ENCODE measurements around the gene FAM32A. TPM values are rescaled to one million over a fixed set of nuclear protein-coding genes. Genes with fewer than 3 reads are reported as not detected.

The FAM32A gene
- total and polyA plus RNA-seq, 2 of the 8 experiments (the other 6 are each of a cell fraction or from before 2014, with no cell fraction given), result 75.6 to 105 TPM

Small RNAs within 50 kb of the gene (small RNA-seq; reads per million reads assigned to genes)
- not detected for gene RF00017 (ENCODE audit: insufficient read depth)

Other genes with a start within 250 kb of the FAM32A start
- not detected in 2 replicates for gene OR10H4, start 236.4 kb upstream of the FAM32A start, total RNA-seq (2021; fragmentation: NEBNext Ultra II Directional; extraction: Animal tissue kit (Norgen Biotek cat#: 25700))
- not detected in 2 replicates for gene OR10H4, start 236.4 kb upstream of the FAM32A start, polyA plus RNA-seq (2011; rRNA removed)
- 348 and 359 TPM in 2 replicates for gene TPM4, start 108.9 kb upstream of the FAM32A start, total RNA-seq (2021; fragmentation: NEBNext Ultra II Directional; extraction: Animal tissue kit (Norgen Biotek cat#: 25700))
- gene TPM4, start 108.9 kb upstream of the FAM32A start, polyA plus RNA-seq (2011; rRNA removed), result 119 and 160 TPM in 2 replicates
- 90.1 and 97.0 TPM in 2 replicates for gene RAB8A, start 73.5 kb upstream of the FAM32A start, total RNA-seq (2021; fragmentation: NEBNext Ultra II Directional; extraction: Animal tissue kit (Norgen Biotek cat#: 25700))
- gene RAB8A, start 73.5 kb upstream of the FAM32A start, polyA plus RNA-seq (2011; rRNA removed), result 52.4 and 65.8 TPM in 2 replicates
- 0.67 and 0.75 TPM in 2 replicates for gene HSH2D, start 41.7 kb upstream of the FAM32A start, total RNA-seq (2021; fragmentation: NEBNext Ultra II Directional; extraction: Animal tissue kit (Norgen Biotek cat#: 25700))
- gene HSH2D, start 41.7 kb upstream of the FAM32A start, polyA plus RNA-seq (2011; rRNA removed), result 1.6 and 2.2 TPM in 2 replicates
- gene CIB3, start 11.9 kb upstream of the FAM32A start, total RNA-seq (2021; fragmentation: NEBNext Ultra II Directional; extraction: Animal tissue kit (Norgen Biotek cat#: 25700)), result not detected in 2 replicates
- not detected in 2 replicates for gene CIB3, start 11.9 kb upstream of the FAM32A start, polyA plus RNA-seq (2011; rRNA removed)
- gene AP1M1, start 12.5 kb downstream of the FAM32A start, total RNA-seq (2021; fragmentation: NEBNext Ultra II Directional; extraction: Animal tissue kit (Norgen Biotek cat#: 25700)), result 37.2 and 37.5 TPM in 2 replicates
- 30.9 and 45.1 TPM in 2 replicates for gene AP1M1, start 12.5 kb downstream of the FAM32A start, polyA plus RNA-seq (2011; rRNA removed)
- 0.19 and 0.52 TPM in 2 replicates for gene KLF2, start 139.4 kb downstream of the FAM32A start, total RNA-seq (2021; fragmentation: NEBNext Ultra II Directional; extraction: Animal tissue kit (Norgen Biotek cat#: 25700))
- gene KLF2, start 139.4 kb downstream of the FAM32A start, polyA plus RNA-seq (2011; rRNA removed), result 0.11 and 0.33 TPM in 2 replicates

Measured in H1 (cell line).